Right lobe of liver (tissue), 6 donors: Measurements from ENCODE around the gene CCDC38. TPM values are rescaled to one million over a fixed set of nuclear protein-coding genes. Genes with fewer than 3 reads are reported as not detected.

Source experiments
- ATAC-seq, 4 donors: fragments of 200-7000 bp; cut with Tn5 transposase; one replicate each; pipeline ENCODE4 v1.9.1; 2020; ENCODE audit warnings: mild to moderate bottlenecking in 4 of 4, moderate library complexity in 4 of 4
- DNase-seq, 3 donors: peaks; one replicate each; pipeline ENCODE4 v3.0.0-alpha.2; 2020
- H3K27ac ChIP-seq, 3 donors: fragments of 200-600 bp; one replicate each; pipeline ENCODE4 v1.8.0; 2022
- H3K27me3 ChIP-seq, 2 donors: fragments of 200-600 bp; one replicate each; pipeline ENCODE4 v1.8.0; 2022
- H3K36me3 ChIP-seq, 4 donors: fragments of 200-600 bp; sonication (generic) in 1 of 4; one replicate each; pipeline versions ENCODE4 v1.5.1 to v1.8.0; 2017 to 2022; ENCODE audit warnings: control low read depth in 1 of 4
- H3K4me1 ChIP-seq, 4 donors: fragments of 200-600 bp; sonication (generic) in 1 of 4; one replicate each; pipeline versions ENCODE4 v1.5.1 to v1.8.0; 2017 to 2022; ENCODE audit warnings: control low read depth in 1 of 4
- H3K4me3 ChIP-seq, 3 donors: fragments of 200-600 bp; one replicate each; pipeline ENCODE4 v1.8.0; 2022
- H3K9me3 ChIP-seq, 4 donors: fragments of 200-600 bp; sonication (generic) in 1 of 4; one replicate each; pipeline versions ENCODE4 v1.5.1 to v1.8.0; 2017 to 2022; ENCODE audit warnings: control low read depth in 1 of 4
- POLR2A ChIP-seq: fragments of 450-650 bp; IDR thresholded peaks from one replicate; pipeline ENCODE4 v1.6.1; 2017; ENCODE audit warnings: antibody characterized with exemption, mild to moderate bottlenecking
- whole genome bisulfite sequencing: methylation state at CpG from one replicate; pipeline ENCODE4 v1.1.6; 2018; ENCODE audit warnings: low coverage, low lambda C conversion rate; ENCODE audit not compliant: insufficient coverage; ENCODE audit errors: missing lambda C conversion rate; 5-methylcytosine and 5-hydroxymethylcytosine counted together
- intact Hi-C, 2 donors: fragments of 100-400 bp; cut with DNase I; formaldehyde crosslinking; loops; one replicate each; pipeline versions ENCODE4 v1.11.2 to v1.14.1; 2022
- total RNA-seq, 6 experiments: library from RNA; depleted of rRNA in 2 of 6; stranded (reverse); fragments of >200 nt in 2 of 6; fragmentation: NEBNext Ultra II Directional in 3 of 6; extraction: Animal tissue kit (Norgen Biotek cat#: 25700) in 3 of 6; gene quantifications; one replicate each; pipeline versions ENCODE4 v1.1.0 to v1.2.4, GENCODE V29; 2016 to 2023
- TF ChIP-seq, protein P1 (sequence below), 4 donors: fragments of 200-600 bp in 3 of 4; fragments of 450-650 bp in 1 of 4; IDR thresholded peaks; one replicate each; pipeline versions ENCODE4 v1.5.1 to v1.8.0; 2016 to 2022; ENCODE audit warnings: antibody characterized with exemption in 4 of 4, mild to moderate bottlenecking in 2 of 4
- donor health status: DM: no; HTN: yes; CAD: no.
- donor health status: DM: no; HTN: no; CAD: no.
- donor health status: DM: no; HTN: no; CAD: no.
- donor health status: DM: no; HTN: yes; CAD: no.
- donor health status: DM: no; HTN: yes; CAD: no.

The CCDC38 gene
- total RNA-seq, 6 experiments from 2014 or later, result 0.19 to 1.8 (median 0.89) TPM

DNA sequence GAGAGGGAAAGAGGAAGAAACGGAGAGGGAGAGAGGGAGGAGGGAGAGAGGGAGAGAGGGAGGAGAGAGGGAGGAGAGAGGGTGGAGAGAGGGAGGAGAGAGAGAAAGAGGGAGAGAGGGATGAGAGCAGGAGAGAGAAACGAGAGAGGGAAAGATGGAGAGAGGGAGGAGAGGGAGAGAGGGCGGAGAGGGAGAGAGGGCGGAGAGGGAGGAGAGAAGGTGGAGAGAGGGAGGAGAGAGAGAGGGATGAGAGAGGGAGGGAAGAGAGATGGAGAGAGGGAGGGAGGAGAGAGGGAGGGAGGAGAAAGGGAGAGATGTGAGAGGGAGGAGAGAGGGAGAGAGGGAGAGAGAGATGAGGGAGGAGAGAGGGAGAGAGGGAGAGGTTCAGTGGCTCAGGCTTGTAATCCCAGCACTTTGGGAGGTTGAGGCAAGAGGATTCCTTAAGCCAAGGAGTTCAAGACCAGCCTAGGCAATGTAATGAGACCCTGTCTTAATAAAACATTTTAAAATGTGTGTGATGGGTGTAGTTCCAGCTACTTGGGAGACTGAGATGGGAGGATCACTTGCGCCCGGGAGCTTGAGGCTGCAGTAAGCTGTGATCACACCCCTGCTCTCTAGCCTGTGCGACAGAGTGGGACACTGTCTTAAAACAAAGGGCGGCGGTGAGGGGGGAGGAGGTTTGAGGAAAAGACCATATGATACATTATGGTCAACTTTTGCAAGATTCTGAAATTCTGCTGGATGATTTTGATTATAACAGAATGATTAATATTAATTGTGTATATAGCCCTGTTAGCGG is 105.0 kb downstream of the CCDC38 start:
- no peaks in the 10 kb centered on the region for H3K27me3 ChIP-seq
- intact Hi-C loops, result no loop called here
- 64% methylated on average over 10 of the region's 10 CpGs for WGBS
- peak; percentile 15 to 47 (median 39) for ATAC-seq
- no peak overlapping the region for H3K4me3 ChIP-seq
- no peak for TF ChIP-seq POLR2A
- TF ChIP-seq, protein P1, sequence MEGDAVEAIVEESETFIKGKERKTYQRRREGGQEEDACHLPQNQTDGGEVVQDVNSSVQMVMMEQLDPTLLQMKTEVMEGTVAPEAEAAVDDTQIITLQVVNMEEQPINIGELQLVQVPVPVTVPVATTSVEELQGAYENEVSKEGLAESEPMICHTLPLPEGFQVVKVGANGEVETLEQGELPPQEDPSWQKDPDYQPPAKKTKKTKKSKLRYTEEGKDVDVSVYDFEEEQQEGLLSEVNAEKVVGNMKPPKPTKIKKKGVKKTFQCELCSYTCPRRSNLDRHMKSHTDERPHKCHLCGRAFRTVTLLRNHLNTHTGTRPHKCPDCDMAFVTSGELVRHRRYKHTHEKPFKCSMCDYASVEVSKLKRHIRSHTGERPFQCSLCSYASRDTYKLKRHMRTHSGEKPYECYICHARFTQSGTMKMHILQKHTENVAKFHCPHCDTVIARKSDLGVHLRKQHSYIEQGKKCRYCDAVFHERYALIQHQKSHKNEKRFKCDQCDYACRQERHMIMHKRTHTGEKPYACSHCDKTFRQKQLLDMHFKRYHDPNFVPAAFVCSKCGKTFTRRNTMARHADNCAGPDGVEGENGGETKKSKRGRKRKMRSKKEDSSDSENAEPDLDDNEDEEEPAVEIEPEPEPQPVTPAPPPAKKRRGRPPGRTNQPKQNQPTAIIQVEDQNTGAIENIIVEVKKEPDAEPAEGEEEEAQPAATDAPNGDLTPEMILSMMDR (IDR thresholded peaks at IDR 0.05), result no peak
- no peaks in the 10 kb centered on the region for H3K36me3 ChIP-seq
- H3K9me3 ChIP-seq, result no peaks in the 10 kb centered on the region
- H3K27ac ChIP-seq, result peak overlapping the region in 2 of 3 donors; percentile 73 to 75
- peaks cover 0 to 21% (median 0%) of the 10 kb centered on the region in 4 donors for H3K4me1 ChIP-seq
- no peak for DNase-seq

DNA sequence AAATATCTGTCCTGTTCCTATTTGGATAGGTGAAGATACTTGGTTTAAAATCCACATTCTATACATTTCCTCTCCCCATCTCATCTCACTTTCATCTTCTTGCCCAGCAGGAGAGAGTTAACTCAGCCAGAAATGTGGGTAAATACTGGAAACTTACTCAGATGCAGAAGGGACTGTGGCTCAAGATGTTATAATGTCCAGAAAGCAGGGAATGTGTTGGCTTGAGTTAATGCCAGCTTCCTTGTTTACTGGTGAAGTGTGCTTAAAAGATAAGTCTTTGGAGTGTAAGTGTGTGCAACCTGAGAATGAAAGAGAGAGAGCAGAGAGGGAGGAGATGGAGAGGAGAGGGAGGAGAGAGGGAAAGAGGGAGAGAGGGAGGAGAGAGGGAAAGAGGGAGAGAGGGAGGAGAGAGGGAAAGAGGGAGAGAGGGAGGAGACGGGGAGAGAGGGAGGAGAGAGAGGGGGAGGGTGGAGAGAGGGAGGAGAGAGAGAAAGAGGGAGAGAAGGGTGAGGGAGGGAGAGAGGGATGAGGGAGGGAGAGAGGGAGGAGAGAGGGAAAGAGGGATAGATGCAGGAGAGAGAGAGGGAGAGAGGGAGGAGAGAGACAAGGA is 105.7 kb downstream of the CCDC38 start:
- H3K4me3 ChIP-seq, result no peak overlapping the region
- H3K9me3 ChIP-seq, result no peaks in the 10 kb centered on the region
- H3K4me1 ChIP-seq, result peaks cover 0 to 21% (median 0%) of the 10 kb centered on the region in 4 donors
- H3K36me3 ChIP-seq, result no peaks in the 10 kb centered on the region
- ATAC-seq, result peak in 3 of 4 donors; percentile 13 to 36 (median 30)
- H3K27ac ChIP-seq, result no peak overlapping the region
- H3K27me3 ChIP-seq, result no peaks in the 10 kb centered on the region
- intact Hi-C loops, result no loop called here
- WGBS, result 0% methylated on average over 1 of the region's 1 CpG
- no peak for DNase-seq
- no peak for TF ChIP-seq POLR2A
- TF ChIP-seq, protein P1 (IDR thresholded peaks at IDR 0.05), result no peak

DNA sequence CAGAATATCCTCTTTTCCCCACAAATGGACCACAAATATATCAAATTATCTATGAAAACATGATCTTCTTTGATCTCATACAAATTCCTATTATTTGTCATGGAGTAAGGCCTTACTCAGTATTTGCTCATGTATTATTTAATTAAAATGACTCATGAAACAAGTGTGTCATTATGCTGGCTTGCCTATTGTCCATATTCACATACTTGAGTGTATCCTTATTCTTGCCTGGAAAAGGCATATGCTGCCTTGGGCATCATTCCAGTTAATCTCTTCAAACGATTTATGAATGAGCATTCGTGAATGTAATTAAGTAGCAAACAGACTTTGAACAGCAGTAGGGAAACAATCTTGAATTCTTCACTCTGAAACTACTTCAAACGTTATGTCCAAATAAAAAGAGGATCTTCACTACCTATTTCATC is 106.2 kb downstream of the CCDC38 start:
- Histone ChIP-seq H3K36me3 (no peaks in the 10 kb centered on the region), H3K9me3 (no peaks in the 10 kb centered on the region), H3K27me3 (no peaks in the 10 kb centered on the region), H3K4me3 (no peak overlapping the region), H3K27ac (no peak overlapping the region), H3K4me1 (peaks cover 0 to 21% (median 0%) of the 10 kb centered on the region in 4 donors)
- ATAC-seq (peak in 1 of 4 donors; percentile 49), DNase-seq (no peak)
- intact Hi-C loops, result no loop called here
- 19% methylated on average over 3 of the region's 3 CpGs for WGBS
- TF ChIP-seq, protein P1 (IDR thresholded peaks at IDR 0.05), result no peak
- TF ChIP-seq POLR2A, result no peak

DNA sequence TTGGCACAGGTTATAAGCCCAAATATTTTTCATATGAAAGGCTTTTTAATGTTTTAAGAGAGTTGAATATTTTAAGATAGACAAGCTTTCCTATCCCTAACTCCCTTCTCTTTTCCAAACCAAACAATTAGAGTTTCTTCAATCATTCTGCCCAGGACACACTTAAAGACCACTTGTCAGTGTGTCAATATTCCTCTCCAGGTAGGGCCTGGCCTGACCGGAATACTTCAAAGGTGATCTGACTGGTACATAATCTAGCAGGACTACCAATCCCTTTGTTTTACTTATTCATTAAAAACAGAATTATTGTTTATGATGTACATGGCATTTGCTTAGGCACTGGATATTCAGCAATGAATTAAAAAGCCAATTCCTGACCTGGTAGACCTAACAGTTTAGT is 107.8 kb downstream of the CCDC38 start:
- ATAC-seq, result no peak
- no peak overlapping the region for H3K4me3 ChIP-seq
- H3K9me3 ChIP-seq, result no peaks in the 10 kb centered on the region
- intact Hi-C loops, result no loop called here
- H3K27ac ChIP-seq, result no peak overlapping the region
- H3K4me1 ChIP-seq, result peaks cover 0 to 25% (median 0%) of the 10 kb centered on the region in 4 donors
- WGBS, result 75% methylated on average over 1 of the region's 1 CpG
- no peak for DNase-seq
- H3K27me3 ChIP-seq, result no peaks in the 10 kb centered on the region
- no peaks in the 10 kb centered on the region for H3K36me3 ChIP-seq
- no peak for TF ChIP-seq POLR2A
- TF ChIP-seq, protein P1 (IDR thresholded peaks at IDR 0.05), result no peak
